ENCODE results near the gene TENM4. TPM values are rescaled to one million over a fixed set of nuclear protein-coding genes. Genes with fewer than 3 reads are reported as not detected.
"Not testable (repeated sequence)": the region's sequence is repeated elsewhere in the genome, so short reads cannot be mapped to it uniquely, and the experiment has no call there.

TENM4 gene
- total and polyA plus RNA-seq, 10 of the 15 experiments (the other 5 are each of a cell fraction or from before 2014, with no cell fraction given): 0.03 to 0.12 (median 0.06) TPM; not detected in 7

GRCh38 chr11:79190553-79190952 is 250.3 kb downstream of the TENM4 start:
- DNase-seq (ENCODE audit: low read depth, low spot score); in situ Hi-C loops (cut with MboI); POLR2A ChIA-PET; H3K36me3 ChIP-seq (ENCODE audit: control insufficient read depth in 2 of 2, insufficient read depth in 2 of 2, low read length in 1 of 2); H3K4me3 ChIP-seq; ATAC-seq; H3K4me1 ChIP-seq (ENCODE audit: control insufficient read depth, insufficient read depth, low read length); H3K27me3 ChIP-seq (replicated peaks in 1 of 2; ENCODE audit: control insufficient read depth in 2 of 2, insufficient read depth in 2 of 2, low read length in 1 of 2); FAIRE-seq; intact Hi-C loops (cut with micrococcal nuclease; ENCODE audit: unreplicated experiment); H4K20me1 ChIP-seq (ENCODE audit: control insufficient read depth, insufficient read depth); H3K27ac ChIP-seq (ENCODE audit: control insufficient read depth, insufficient read depth); H2AFZ ChIP-seq (ENCODE audit: control insufficient read depth, low read depth, low read length); BruUV-seq (replicated peaks); CTCF ChIA-PET; H3K4me2 ChIP-seq (ENCODE audit: control insufficient read depth, insufficient read depth); H3K9me3 ChIP-seq (replicated peaks; ENCODE audit: control insufficient read depth, insufficient read depth, low read length); H3K79me2 ChIP-seq (ENCODE audit: control insufficient read depth, insufficient read depth, low read length); RAD21 ChIA-PET (ENCODE audit: unreplicated experiment); H3K9ac ChIP-seq (ENCODE audit: control insufficient read depth, insufficient read depth, low read length); SMC1A ChIA-PET (ENCODE audit: uncharacterized antibody, unreplicated experiment): not testable (repeated sequence)
- 8% methylated on average over 2 of the region's 10 CpGs for WGBS (ENCODE audit: insufficient coverage, insufficient replicate concordance, low lambda C conversion rate, missing lambda C conversion rate)

GRCh38 chr11:79189601-79190000 is 251.2 kb downstream of the TENM4 start:
- DNase-seq (ENCODE audit: low read depth, low spot score) (no peak), ATAC-seq (no peak), FAIRE-seq (no peak)
- intact Hi-C loops (cut with micrococcal nuclease; ENCODE audit: unreplicated experiment): no loop called here
- WGBS (ENCODE audit: insufficient coverage, insufficient replicate concordance, low lambda C conversion rate, missing lambda C conversion rate): 72% methylated on average over 7 of the region's 7 CpGs
- no peak overlapping the region for H3K27ac ChIP-seq (ENCODE audit: control insufficient read depth, insufficient read depth)
- no peaks in the 10 kb centered on the region for H4K20me1 ChIP-seq (ENCODE audit: control insufficient read depth, insufficient read depth)
- no TSS peak for BruUV-seq (replicated peaks)
- ChIA-PET RAD21 (ENCODE audit: unreplicated experiment) (no interaction called here), SMC1A (ENCODE audit: uncharacterized antibody, unreplicated experiment) (no interaction called here), POLR2A (no interaction called here), CTCF (no interaction called here)
- H3K4me1 ChIP-seq (ENCODE audit: control insufficient read depth, insufficient read depth, low read length): no peaks in the 10 kb centered on the region
- in situ Hi-C loops (cut with MboI): no loop called here
- no peak overlapping the region for H3K9ac ChIP-seq (ENCODE audit: control insufficient read depth, insufficient read depth, low read length)
- H2AFZ ChIP-seq (ENCODE audit: control insufficient read depth, low read depth, low read length): no peak overlapping the region
- H3K9me3 ChIP-seq (replicated peaks; ENCODE audit: control insufficient read depth, insufficient read depth, low read length): no peaks in the 10 kb centered on the region; the same call in 2 of the 3 replicates
- no peaks in the 10 kb centered on the region for H3K79me2 ChIP-seq (ENCODE audit: control insufficient read depth, insufficient read depth, low read length)
- TF ChIP-seq SMAD1 (IDR thresholded peaks at IDR 0.05; ENCODE audit: low read depth, partially characterized antibody) (no peak), RB1 (IDR thresholded peaks at IDR 0.05; ENCODE audit: borderline replicate concordance) (no peak), PKNOX1 (IDR thresholded peaks at IDR 0.05) (no peak), ZNF207 (IDR thresholded peaks at IDR 0.05; ENCODE audit: borderline replicate concordance) (no peak)
- H3K36me3 ChIP-seq (ENCODE audit: control insufficient read depth in 2 of 2, insufficient read depth in 2 of 2, low read length in 1 of 2): no peaks in the 10 kb centered on the region
- no peaks in the 10 kb centered on the region for H3K27me3 ChIP-seq (replicated peaks in 1 of 2; ENCODE audit: control insufficient read depth in 2 of 2, insufficient read depth in 2 of 2, low read length in 1 of 2)
- no peak overlapping the region for H3K4me3 ChIP-seq
- H3K4me2 ChIP-seq (ENCODE audit: control insufficient read depth, insufficient read depth): no peak overlapping the region
